Right lobe of liver (tissue), 4 donors: ENCODE measurements around the gene PDZRN3.

Source experiments
- POLR2A ChIP-seq: fragments of 450-650 bp; IDR thresholded peaks from one replicate; pipeline ENCODE4 v1.6.1; 2017; ENCODE audit warnings: antibody characterized with exemption, mild to moderate bottlenecking
- TF ChIP-seq, protein P1 (sequence below), 4 donors: fragments of 200-600 bp in 3 of 4; fragments of 450-650 bp in 1 of 4; IDR thresholded peaks; one replicate each; pipeline versions ENCODE4 v1.5.1 to v1.8.0; 2016 to 2022; ENCODE audit warnings: antibody characterized with exemption in 4 of 4, mild to moderate bottlenecking in 2 of 4
- donor health status: DM: no; HTN: no; CAD: no.
- donor health status: DM: no; HTN: no; CAD: no.
- donor health status: DM: no; HTN: yes; CAD: no.

- TF ChIP-seq, protein P1, sequence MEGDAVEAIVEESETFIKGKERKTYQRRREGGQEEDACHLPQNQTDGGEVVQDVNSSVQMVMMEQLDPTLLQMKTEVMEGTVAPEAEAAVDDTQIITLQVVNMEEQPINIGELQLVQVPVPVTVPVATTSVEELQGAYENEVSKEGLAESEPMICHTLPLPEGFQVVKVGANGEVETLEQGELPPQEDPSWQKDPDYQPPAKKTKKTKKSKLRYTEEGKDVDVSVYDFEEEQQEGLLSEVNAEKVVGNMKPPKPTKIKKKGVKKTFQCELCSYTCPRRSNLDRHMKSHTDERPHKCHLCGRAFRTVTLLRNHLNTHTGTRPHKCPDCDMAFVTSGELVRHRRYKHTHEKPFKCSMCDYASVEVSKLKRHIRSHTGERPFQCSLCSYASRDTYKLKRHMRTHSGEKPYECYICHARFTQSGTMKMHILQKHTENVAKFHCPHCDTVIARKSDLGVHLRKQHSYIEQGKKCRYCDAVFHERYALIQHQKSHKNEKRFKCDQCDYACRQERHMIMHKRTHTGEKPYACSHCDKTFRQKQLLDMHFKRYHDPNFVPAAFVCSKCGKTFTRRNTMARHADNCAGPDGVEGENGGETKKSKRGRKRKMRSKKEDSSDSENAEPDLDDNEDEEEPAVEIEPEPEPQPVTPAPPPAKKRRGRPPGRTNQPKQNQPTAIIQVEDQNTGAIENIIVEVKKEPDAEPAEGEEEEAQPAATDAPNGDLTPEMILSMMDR (IDR thresholded peaks at IDR 0.05): no peak
- no peak for TF ChIP-seq POLR2A
These were observed 6.3 kb downstream of the PDZRN3 start for GRCh38 chr3:73618461-73618860.
